CD4-positive, alpha-beta T cell treated with Interferon alpha-2 for 1 hour (primary cell): ENCODE results near the gene UFC1.

Source experiments
- DNase-seq, 2 donors: peaks; one replicate each; pipeline ENCODE4 v3.0.0-alpha.2; 2020 to 2022

Gene UFC1

GRCh38 chr1:161172349-161172748 lies 18.6 kb downstream of the UFC1 start:
- no peak for DNase-seq

- DNase-seq, result no peak
Observed at GRCh38 chr1:161172776-161173376, 19.1 kb downstream of the UFC1 start.

DNA sequence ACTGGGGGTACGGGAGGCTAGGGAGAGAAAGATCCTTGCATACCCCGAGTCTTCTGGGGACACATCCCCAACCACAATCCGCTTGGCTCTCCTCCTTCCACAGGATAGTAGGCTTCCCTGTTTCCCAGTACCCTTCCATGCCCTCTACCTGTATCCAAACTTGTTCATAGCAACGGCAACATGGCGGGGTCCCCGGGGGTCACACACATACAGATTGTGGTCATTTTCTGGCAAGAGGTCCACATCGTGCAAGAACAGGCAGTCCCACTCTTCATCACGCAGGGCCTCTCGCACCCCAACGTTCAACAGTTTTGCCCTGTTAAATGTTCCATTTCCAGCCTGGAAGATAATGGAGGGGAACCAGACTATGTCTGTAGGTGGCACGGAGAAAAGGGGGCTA lies 19.9 kb downstream of the UFC1 start:
- DNase-seq, result no peak

DNA sequence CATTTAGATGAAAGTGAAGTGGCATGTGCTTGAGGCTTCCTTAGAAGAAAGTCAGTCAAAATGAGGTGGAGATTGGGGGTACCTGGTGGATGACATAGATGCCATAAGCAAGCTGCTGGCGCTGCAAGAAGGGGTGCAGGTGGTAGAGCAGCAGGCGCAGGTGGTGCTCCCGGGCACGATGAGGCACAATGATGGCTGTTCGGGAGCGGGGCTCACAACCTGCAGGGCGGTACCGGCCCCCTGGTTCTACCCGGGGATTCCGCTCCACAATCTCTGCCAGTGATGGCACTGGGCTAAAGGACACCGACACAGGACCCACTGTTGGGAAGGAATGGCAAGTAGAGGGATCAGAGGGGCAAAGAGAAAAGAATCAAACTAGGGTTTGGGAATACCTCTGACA lies 21.1 kb downstream of the UFC1 start:
- no peak for DNase-seq

- DNase-seq, result no peak
Observed at GRCh38 chr1:161175771-161176453, 22.1 kb downstream of the UFC1 start.

GRCh38 chr1:161176468-161177111 lies 22.8 kb downstream of the UFC1 start:
- DNase-seq, result no peak

DNA sequence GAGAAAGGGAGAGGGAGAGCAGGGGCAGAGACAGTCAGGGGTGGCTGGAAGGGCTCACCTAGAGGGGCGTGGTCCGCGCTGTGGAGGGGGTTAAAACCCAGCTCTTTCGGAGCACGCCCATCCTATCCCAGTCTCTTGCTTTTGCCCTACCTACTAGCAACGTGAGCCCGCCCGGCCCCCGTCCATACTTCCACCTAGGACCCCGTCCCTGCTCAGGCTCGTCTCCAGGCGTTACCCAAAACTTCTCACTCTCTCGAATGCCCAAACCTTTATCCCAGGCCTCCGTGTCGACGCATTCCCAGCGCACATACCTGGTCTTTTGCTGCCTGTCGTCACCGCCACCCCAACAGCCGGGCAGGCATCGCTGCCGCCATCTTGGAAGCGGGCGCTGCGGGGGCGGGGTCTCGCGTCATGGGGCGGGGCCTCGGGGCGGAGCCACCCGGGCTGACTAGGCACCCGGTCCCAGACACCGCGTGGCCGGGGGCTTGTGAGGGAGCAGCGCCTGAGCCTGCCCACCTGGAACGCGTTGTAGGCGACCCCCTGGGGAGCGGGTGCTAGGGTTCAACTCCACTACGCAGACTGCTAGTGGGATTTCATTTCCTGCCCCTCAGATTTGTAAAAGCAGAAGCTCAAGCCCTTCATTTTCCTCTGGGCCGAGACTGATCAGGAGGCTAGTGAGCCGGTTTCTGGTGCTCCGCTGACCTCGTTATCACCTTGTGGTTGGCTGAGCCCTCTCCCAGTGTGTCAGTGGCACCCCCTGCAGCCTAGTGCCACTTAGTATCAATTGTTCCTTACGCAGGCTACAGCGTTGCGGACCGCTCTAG lies 23.5 kb downstream of the UFC1 start, which contains the start of gene B4GALT3:
B4GALT3 (minus strand) TSS at position 396 of the 824 bp plus-strand sequence. CDS start 1,447 bp downstream, outside the sequence.
- DNase-seq, result peak; percentile 87 to 94

DNA sequence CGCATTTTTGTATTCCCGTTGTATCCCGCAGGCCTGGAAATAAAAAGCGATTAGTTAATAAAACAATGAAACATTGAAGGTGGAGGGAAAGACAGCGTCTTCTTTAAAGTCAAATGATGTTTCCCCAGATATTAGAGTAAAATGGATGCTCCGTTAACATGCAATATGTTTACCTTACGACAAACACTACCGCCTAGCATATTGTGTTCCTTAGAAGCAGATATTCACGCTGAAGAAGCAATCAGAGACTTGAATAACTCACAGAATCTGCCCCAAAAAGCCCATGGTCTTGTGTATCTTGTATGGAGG lies 24.1 kb downstream of the UFC1 start:
- no peak for DNase-seq

DNA sequence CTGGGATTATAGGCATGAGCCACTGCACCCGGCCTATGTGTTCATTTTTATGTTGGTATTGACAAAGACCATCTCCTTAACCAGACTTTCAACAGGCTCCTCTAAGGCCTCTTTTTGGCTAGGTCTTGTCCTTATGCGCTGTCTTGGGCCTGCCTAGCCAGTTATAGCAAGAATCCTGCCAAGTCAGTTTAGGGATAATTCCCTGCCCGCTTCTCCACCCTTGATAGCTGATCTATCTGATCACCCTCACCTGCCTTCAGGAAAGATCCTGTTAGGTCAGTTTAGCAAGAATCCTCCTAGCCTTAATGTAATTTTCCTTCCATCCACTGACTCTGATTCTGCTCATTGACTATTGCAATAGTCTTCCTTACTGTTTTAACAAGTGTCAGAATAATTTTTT lies 25.9 kb downstream of the UFC1 start:
- no peak for DNase-seq

- DNase-seq, result peak in 1 of 2 donors; percentile 39
Observed at GRCh38 chr1:161180639-161181038, 26.9 kb downstream of the UFC1 start.

GRCh38 chr1:161182214-161182613 lies 28.4 kb downstream of the UFC1 start:
- DNase-seq, result peak; percentile 62 to 78

DNA sequence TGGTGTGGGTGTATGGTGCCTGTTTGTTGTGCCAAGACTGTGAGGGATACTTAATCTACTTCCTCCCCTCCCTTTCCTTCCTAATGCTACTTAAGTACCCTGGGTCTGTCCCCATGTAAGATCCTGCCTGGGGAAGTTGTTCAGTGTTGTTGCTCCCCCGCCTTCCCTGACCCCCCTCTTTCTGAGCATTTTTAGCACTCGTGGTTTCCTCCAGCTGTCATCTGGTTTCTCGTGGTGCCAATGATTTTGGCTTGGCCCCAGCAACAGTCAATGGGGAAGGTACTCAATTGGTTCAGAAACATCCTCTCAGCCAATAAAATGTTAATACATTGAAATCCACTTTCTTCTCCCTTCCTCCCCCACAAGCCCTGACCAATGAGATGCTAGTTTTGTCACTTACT lies 31.5 kb downstream of the UFC1 start:
- DNase-seq, result peak; percentile 86 to 93

DNA sequence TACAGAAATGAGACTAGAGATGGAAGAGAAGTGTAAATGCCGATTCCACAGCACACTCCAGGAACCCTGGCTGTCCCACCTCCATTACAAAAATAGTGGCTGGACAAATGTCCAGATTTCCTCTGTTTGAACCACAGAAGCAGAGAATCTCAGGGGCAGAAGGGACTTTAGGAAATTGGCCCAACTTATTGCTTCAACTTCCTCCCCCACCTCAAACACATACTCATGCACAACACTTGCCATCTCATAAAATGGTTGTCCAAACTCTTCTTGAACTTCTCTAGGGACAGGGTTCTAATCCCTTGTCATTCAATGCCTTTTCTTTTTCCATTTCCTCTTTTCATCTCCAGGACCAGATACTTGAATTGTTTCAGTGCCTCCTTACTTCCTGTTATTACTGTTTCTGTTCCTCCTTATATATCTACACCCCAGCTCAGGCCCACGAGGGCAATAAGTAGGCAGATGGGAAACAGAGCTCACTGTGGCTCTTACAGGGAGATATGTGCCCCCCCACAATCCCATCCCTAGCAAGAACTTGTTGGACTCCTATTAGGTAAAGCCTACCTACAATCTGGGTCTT lies 32.0 kb downstream of the UFC1 start:
- peak; percentile 35 to 42 for DNase-seq

- DNase-seq, result no peak
Observed at GRCh38 chr1:161187311-161187710, 33.5 kb downstream of the UFC1 start.

GRCh38 chr1:161188381-161188780 lies 34.6 kb downstream of the UFC1 start:
- DNase-seq, result no peak

DNA sequence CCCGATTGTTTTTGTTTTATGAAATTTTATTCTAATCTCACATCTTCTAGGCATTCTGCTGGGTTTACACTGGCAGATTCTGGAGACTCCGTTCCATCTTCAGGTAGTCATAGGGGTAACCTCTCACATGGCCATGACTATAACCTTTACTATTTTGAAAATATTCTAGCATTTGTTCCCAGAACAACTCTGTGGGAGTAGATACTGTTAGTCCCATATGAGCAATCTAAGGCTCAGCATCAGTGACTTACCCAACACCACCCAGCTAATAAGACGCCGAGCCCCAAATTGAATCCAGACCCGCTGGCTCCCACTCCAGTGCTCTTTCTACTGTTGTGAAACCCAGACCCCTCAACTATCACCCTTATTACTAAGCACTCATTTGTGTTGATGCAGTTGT lies 35.3 kb downstream of the UFC1 start:
- DNase-seq, result no peak

- DNase-seq, result no peak
Observed at GRCh38 chr1:161190962-161191521, 37.3 kb downstream of the UFC1 start.

DNA sequence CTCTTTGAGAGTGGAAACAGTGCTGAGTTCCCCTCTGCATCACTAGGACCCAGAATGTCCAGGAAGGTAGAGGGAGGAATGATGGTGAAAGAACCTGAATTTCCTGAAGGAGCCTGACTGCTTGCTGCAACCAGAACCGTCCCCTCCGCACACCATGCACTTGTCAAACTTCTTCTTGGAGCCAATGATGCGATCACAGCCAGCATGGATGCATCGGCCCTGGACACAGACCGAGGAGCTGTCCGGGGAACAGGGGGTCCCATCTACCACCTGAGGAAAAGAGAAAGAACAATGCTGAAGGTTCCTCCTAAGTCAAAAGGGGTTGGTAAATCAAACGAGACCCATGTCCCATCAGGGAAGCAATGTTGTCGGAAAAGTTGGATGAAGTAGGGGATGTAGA lies 38.2 kb downstream of the UFC1 start:
- DNase-seq, result no peak

DNA sequence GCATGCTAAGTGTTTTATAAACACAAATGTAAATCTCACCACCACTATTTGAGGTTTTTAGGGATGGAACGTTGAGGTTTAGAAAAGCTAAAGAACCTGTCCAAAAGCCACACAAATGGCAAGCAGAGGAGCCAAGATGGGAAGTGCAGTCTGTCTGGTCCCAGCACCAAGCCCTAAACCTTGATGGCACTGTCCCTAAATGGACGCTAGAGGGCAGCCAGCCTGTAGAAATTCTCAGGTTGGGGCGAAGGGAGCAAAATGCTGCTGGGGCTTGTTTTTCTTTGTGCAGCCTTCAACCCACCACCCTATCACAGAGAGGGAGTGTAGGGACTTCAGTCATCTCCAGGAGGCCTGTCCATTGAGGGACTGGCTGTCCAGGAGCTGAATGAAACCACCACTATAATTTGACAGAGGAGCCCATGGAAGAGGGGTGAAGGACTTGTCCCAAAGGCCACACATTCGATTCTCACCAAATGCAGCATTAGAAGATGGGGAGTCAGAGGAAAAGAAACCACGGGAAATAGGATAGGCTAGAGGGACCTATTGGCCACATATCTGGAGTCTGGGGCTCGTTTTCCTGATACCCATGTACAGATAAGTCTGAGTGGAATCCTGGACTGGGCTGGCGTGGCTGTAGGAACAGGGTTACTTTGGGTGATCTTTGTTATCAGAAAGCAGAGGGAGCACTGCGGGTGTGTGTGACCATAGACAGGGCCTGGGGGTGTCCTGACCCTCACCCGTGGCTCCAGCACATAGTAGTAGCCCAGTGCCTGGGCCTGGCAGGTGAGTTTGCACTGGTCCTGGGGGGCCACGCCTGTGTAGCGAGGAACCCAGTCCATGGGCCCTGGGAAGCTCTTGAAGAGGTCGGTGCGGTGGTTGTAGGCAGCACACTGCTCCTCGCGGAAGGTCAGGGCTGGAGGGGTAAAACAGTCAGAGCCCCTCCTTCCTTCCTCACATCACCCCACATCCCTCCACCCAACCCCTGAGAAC lies 39.0 kb downstream of the UFC1 start:
- DNase-seq, result peak; percentile 79 to 84

DNA sequence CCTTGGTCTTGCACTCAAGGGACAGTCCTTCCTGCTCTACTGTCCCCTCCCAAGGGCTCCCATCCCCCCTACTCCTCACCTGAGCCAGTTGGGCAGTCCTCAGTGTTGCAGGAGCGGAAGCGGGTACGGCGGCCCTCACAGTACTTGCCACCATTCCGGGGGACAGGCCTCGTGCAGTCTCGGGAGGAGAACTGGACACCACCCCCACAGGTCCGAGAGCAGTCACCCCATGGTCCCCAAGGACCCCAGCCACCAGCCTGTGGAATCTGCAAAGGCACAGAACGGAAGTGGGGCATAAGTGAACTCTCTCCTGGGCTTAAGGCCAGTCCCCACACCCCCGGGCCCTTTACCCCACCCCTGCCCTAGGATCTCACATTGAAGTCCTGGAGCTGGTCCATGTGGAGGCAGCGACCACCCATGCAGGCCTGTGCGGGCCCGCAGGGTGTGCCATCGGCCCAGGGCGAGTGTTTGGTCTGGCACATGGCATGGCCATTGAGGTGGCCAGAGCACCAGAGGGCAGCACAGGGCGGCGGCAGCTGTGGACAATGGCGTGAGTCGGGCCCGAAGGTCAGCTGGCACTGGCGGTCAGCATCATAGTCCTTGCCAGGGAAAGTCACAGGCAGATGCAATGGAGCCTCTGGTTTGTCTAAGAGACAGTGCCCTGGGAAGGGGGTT lies 39.9 kb downstream of the UFC1 start:
- no peak for DNase-seq

DNA sequence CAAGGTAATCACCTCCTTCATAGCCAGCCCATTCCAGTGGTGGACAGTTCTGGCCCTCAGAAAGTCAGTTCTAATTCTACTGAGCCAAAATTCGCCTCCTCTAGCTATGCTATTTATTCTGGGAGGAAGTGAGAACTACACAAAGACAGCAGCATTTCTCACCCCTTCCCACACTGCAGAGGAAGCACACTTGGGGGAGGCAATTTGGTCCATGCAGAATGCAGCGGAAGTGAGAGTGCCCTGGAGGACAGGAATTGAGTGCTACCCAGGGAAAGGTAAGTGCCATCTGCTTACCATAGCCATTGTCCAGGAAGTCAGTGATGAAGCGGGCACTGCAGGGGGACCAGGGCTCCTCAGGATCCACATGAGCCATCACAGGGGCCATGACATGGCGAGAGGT lies 41.4 kb downstream of the UFC1 start:
- no peak for DNase-seq
